CD4-positive, alpha-beta T cell treated with Interleukin-6 at 100 ng/mL for 8 hours (primary cell): ENCODE data around the gene ZNF70.

Experiments
- DNase-seq: peaks from one replicate; pipeline ENCODE4 v3.0.0-alpha.2; 2020; ENCODE audit warnings: mixed read lengths, low spot score

The ZNF70 gene

GRCh38 chr22:23750714-23751440 lies at the start of gene ZNF70:
Gene ZNF70, minus strand, starts transcription at chr22:23751112. Its CDS starts 5,972 bp downstream, at chr22:23745140.
- DNase-seq: peak; percentile 87

GRCh38 chr22:23796461-23796860 lies 45.5 kb upstream of the ZNF70 start:
- no peak for DNase-seq

GRCh38 chr22:23793326-23793725 lies 42.4 kb upstream of the ZNF70 start:
- no peak for DNase-seq

- DNase-seq: no peak
Measured at GRCh38 chr22:23791738-23792645, 41.1 kb upstream of the ZNF70 start.

GRCh38 chr22:23790819-23791737 lies 40.2 kb upstream of the ZNF70 start:
- no peak for DNase-seq

- no peak for DNase-seq
Measured at GRCh38 chr22:23789638-23790037, 38.7 kb upstream of the ZNF70 start.

- no peak for DNase-seq
Measured at GRCh38 chr22:23789121-23789520, 38.2 kb upstream of the ZNF70 start.

GRCh38 chr22:23787910-23788309 lies 37.0 kb upstream of the ZNF70 start:
- DNase-seq: no peak

GRCh38 chr22:23787600-23787896 lies 36.6 kb upstream of the ZNF70 start:
- no peak for DNase-seq

- DNase-seq: peak; percentile 86
Measured at GRCh38 chr22:23786752-23787599, 36.1 kb upstream of the ZNF70 start, which contains the start of gene SMARCB1. Gene SMARCB1, plus strand, starts transcription at chr22:23786966. Its CDS starts 204 bp downstream, at chr22:23787170.

GRCh38 chr22:23786261-23786710 lies 35.4 kb upstream of the ZNF70 start:
- DNase-seq: no peak

GRCh38 chr22:23784215-23784732 lies 33.4 kb upstream of the ZNF70 start:
- no peak for DNase-seq

GRCh38 chr22:23783265-23784150 lies 32.6 kb upstream of the ZNF70 start:
- DNase-seq: no peak

- DNase-seq: no peak
Measured at GRCh38 chr22:23782703-23783102, 31.8 kb upstream of the ZNF70 start.

GRCh38 chr22:23782252-23782651 lies 31.3 kb upstream of the ZNF70 start:
- no peak for DNase-seq

GRCh38 chr22:23781511-23782183 lies 30.7 kb upstream of the ZNF70 start:
- no peak for DNase-seq

GRCh38 chr22:23781065-23781464 lies 30.2 kb upstream of the ZNF70 start:
- no peak for DNase-seq

- DNase-seq: no peak
Measured at GRCh38 chr22:23780146-23780748, 29.3 kb upstream of the ZNF70 start.

GRCh38 chr22:23779731-23780130 lies 28.8 kb upstream of the ZNF70 start:
- DNase-seq: no peak
